Measurements from ENCODE around the gene GON4L.
"Not testable (repeated sequence)": the region's sequence is repeated elsewhere in the genome, so short reads cannot be mapped to it uniquely, and the experiment has no call there.

GON4L gene

DNA sequence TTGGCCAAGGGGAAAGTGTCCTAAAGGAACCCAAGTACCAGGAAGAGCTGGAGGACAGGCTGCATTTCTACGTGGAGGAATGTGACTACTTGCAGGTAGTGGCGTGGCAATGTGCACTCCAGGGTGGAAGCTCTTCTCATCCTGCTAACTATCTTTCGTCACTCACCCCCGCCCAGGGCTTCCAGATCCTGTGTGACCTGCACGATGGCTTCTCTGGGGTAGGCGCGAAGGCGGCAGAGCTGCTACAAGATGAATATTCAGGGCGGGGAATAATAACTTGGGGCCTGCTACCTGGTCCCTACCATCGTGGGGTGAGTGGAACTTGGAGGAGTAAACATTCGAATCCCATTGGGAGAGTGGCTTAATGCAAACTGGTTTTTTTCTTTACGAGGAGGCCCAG, 109.4 kb downstream of the GON4L start:
- not testable (repeated sequence) for DNase-seq (ENCODE audit: low read depth, low spot score)

DNA sequence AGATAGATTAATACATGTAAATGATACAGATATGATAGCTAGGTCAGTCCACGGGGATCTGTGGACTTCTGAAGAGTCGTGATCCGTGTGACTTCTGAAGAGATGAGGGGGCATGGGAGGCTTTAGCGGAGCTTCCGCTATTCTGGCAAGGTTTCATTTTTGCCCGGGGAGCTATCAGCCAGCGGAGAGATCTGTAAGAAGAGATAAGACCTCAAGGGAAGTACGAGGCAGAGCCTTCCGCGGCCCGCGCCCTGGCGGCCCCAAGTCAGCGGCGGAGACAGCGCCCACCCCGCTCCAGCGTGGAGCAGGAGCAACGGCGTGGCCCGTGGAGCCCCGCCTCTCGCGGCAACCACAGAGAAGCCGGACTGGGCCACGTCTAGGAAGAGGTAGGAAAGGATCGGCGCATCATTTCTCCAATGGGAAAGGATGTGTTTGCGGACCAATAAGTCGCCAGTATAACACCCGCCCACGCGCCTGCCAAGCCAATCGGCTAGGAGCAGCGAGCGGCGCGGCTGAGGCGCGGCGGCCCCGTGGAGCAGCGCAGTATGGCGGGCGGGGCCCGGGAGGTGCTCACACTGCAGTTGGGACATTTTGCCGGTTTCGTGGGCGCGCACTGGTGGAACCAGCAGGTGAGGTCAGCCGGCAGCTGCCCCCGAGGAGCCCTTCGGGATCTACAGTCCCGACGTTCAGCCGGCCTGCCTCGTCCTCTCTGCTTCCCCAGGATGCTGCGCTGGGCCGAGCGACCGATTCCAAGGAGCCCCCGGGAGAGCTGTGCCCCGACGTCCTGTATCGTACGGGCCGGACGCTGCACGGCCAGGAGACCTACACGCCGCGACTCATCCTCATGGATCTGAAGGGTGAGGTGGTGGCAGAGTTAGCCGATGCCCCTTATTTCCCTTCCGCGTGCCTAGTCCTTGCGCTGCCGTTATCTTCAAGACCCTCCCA, 111.5 kb downstream of the GON4L start:
- peak; percentile 98 for DNase-seq (ENCODE audit: low read depth, low spot score)

DNA sequence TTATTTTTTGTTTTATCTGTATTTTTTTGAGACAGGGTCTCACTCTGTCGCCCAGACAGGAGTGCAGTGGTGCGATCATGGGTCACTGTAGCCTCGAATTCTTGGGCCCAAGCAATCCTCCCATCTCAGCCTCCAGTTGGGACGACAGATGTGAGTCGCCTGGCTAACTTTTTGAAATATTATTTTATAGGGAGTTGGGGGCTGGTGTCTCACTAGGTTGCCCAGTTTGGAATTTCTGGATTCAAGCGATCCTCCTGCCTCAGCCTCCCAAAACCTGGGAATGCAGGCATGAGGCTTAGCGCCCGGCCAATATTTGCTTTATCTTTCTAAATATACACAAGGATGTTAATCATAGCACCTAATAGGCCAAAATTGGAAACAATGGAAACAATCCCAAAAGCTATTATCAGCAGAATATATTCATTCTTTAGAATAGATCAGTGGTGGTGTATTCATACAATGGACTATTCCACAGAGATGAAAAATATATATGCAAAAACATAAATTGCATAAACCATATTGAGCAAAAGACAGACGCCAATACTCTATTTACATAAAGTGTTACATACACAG, 112.2 kb downstream of the GON4L start:
- no peak for DNase-seq (ENCODE audit: low read depth, low spot score)

DNA sequence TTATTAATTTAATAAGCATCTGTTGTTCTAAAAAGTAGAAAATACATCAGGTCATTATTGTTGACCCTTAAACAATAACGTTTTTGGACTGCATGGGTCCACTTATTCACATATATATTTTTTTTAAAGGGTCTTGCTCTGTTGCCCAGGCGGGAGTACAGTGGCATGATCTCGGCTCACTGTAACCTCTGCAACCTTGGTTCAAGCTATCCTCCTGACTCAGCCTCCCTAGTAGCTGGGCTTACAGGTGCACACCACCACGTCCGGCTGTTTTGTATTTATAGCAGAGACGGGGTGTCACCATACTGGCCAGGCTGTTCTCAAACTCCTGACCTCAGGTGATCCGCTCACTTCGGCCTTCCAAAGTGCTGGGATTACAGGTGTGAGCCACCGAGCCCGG, 115.1 kb downstream of the GON4L start:
- no peak for DNase-seq (ENCODE audit: low read depth, low spot score)

DNA sequence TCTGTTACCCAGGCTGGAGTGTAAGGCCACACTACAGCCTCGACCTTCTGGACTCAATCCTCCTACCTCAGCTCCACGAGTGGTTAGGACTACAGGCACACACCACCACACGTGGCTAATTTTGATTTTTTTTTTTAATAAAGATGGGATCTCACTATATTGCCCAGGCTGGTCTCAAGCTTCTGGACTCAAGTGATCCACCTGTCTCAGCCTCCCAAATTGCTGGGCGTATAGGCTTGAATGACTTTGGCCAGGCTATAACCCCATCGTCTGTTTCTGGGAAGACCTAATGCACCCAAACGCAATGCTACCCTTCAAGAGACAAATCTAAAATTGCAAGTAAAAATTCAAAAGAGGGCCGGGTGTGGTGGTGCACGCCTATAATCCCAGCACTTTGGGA, 116.0 kb downstream of the GON4L start:
- DNase-seq (ENCODE audit: low read depth, low spot score), result no peak

DNA sequence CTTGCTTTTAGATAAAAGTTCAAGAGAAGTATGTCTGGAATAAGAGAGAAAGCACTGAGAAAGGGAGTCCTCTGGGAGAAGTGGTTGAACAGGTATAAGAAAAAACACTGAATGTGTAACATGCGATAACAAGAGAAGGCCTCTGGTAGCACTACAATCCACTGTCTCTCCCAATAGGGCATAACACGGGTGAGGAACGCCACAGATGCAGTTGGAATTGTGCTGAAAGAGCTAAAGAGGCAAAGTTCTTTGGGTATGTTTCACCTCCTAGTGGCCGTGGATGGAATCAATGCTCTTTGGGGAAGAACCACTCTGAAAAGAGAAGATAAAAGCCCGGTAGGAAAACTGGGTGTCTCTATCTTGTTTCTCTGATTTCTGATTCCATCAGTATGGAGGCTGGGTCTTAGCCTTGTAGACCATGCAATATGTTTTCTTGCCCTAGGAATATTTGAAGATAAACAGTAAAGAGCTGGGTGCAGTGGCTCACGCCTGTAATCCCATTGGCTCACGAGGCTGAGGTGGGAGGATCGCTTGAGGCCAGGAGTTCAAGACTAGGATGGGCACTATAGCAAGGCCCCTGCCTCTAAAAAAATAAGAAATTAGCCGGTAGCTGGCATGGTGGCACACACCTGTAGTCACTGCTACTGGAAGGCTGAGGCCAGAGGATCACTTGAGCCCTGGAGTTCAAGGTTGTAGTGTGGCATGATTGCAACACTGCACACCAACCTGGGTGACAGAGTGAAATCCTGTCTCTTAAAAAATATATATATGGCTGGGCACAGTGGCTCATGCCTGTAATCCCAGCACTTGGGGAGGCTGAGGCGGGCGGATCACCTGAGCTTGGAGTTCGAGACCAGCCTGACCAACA, 127.7 kb downstream of the GON4L start:
- peak; percentile 79 for DNase-seq (ENCODE audit: low read depth, low spot score)

DNA sequence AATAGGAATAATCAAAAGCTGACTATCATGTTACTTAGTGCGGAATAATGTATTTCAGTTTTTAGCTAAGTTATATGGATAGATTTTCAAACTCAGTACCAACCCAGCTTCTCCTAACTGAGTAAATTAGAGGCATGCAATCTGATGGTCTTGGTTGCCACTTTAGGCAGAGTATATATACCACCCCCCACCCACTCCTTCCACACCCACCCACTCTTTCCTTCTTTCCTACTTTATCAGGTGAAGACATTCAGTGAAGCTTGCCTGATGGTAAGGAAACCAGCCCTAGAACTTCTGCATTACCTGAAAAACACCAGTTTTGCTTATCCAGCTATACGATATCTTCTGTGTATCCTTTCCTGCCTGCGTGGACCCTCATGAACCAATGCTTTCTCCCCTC, 131.9 kb downstream of the GON4L start:
- no peak for DNase-seq (ENCODE audit: low read depth, low spot score)

DNA sequence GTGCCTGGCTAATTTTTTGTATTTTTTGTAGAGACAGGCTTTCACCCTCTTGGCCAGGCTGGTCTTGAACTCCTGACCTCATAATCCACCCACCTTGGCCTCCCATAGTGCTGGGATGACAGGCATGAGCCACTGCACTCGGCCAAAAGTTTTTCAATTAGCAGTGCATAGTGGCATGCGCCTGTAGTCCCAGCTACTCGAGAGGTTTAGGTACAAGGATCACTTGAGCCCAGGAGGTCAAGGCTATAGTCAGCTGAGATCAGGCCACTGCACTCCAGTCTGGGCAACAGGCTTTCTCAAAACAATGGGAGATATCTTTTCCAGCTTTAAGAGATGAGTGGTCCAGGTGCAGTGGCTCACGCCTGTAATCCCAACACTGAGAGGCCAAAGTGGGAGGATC, 137.3 kb downstream of the GON4L start:
- no peak for DNase-seq (ENCODE audit: low read depth, low spot score)

DNA sequence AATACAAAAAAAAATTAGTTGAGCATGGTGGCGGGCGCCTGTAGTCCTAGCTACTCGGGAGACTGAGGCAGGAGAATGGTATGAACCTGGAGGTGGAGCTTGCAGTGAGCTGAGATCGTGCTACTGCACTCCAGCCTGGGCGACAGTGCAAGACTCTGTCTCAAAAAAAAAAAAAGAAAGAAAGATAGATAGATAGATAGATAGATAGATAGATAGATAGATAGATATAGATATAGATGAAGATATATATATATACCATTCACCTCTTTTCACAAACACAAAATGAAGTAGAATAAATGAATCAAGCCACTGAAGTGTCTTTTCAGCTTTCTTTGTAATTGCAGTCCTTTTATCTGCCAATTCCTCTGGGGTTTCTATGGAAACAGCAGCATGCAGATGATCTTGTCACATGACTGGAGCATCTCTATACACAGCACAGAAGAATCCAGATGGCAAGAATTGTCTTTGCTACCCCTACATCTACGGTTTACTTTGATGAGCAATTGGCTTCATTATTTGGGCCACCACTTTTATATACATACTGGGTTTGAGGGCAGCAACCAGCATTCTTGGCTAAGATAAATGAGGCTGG, 138.4 kb downstream of the GON4L start:
- DNase-seq (ENCODE audit: low read depth, low spot score), result not testable (repeated sequence)

DNA sequence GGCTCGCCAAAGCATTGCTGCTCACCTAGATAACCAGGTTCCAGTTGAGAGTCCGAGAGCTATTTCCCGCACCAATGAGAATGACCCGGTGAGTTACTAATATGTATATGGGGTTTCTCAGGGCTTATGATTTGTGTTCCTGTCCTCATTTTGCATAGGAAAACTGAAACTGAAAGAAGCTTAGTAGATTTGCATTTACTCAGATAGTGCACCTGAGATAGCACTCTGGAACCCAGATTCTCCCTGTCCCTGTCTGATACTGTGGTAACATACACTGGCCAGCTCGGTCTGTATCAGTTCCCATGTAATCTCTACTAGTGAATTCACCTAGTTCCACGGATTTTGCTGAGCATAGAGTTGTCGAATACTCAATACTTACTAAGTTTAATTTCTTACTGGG, 140.0 kb downstream of the GON4L start:
- no peak for DNase-seq (ENCODE audit: low read depth, low spot score)

DNA sequence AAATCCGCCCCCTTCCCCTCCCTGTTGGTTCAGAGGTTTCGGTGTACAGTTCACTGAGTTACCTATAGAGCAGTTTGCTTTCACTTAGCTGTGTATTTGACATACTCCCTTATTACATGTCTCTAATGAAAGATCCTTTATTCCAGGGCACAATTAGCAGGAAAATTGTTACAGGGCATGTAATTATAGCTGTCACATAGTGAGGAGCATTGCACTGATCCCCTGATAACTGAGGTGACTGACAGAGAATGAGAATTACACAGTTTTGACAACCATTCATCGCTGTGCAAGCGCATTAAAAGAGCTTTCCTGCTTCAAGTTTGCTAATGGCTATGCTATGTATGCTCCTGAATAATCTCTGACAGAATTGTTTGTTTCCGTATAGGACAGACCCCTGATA, 141.2 kb downstream of the GON4L start:
- DNase-seq (ENCODE audit: low read depth, low spot score), result no peak

DNA sequence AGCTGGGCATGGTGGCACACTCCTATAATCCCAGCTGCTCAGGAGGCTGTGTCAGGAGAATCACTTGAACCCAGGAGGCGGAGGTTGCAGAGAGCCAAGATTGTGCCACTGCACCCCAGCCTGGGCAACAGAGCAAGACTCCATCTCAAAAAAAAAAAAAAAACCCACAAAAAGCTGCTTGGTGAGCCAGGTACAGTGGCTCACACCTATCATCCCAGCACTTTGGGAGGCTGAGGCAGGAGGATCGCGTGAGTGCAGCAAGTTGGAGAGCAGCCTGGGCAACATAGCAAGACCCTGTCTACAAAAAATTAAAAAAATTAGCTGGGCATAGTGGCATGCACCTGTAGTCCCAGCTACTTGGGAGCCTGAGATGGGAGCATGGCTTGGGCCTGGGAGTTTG, 142.0 kb downstream of the GON4L start:
- not testable (repeated sequence) for DNase-seq (ENCODE audit: low read depth, low spot score)

DNA sequence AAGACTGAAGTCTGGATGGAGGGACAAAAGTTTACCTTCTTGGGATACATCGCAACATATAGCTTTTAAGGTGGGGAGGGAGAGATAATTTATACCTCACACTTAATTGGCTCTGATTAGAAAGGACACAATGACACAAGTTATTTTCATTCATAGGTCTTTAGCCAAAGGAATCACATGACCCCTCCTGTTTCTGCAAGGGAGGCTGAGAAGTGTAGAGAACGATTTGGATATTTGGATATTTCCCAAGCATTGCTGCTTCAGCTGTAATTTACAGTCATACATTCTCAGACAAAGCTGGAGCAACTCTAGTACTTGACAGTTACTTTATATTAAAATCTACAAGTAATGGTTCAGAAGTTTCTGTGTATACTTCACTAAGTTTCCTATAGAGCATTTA, 143.9 kb downstream of the GON4L start:
- DNase-seq (ENCODE audit: low read depth, low spot score), result no peak

DNA sequence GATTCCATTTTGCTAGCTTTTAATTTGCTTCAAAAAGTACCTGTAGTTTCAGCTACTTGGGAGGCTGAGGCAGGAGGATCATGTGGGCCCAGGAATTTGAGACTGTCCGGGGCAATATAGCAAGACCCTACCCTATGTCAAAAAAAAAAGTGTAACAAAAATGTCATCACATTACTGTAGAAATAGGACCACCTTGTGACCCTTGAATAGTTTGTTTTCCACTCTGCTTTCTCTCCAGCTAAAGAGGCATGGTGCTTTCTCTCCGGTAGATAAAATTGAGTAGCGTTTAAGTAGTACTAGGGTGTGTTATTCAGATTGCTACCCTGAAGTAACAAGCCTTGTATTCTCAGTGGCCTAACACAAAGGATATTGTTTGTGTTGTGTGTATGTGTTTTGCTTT, 144.4 kb downstream of the GON4L start:
- not testable (repeated sequence) for DNase-seq (ENCODE audit: low read depth, low spot score)

DNA sequence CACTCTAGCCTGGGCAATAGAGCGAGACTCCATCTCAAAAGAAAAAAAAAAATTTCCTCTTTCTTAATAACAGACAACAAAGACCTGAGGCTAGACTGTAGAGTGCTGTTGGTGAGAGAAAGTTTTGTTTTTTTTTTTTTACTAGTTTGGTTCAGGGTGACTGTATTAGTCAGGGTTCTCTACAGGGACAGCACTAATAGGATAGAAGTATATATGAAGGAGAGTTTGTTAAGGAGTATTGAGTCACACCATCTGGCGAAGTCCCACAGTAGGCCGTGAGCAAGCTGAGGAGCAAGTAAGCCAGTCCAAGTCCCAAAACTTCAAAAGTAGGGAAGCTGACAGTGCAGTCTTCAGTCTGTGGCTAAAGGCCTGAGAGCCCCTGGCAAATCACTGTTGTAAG, 145.6 kb downstream of the GON4L start:
- DNase-seq (ENCODE audit: low read depth, low spot score), result not testable (repeated sequence)

DNA sequence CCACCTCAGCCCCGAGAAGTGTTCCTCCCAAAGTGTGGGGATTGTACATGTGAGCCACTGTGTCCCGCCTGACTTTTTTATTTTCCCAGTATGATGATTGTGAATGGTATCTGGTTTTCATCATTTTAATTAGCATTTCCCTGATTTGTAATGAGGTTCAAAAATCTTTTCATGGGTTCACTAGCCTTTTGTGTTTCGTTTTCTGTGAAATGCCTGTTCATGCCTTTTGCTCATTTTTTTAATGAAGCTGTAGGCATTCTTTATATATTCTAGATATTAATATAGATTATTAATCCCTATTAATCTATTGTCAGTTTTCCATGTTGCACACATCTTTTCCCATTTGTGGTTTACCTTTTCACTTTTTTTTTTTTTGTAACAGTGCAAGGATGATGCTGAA, 147.6 kb downstream of the GON4L start:
- no peak for DNase-seq (ENCODE audit: low read depth, low spot score)

DNA sequence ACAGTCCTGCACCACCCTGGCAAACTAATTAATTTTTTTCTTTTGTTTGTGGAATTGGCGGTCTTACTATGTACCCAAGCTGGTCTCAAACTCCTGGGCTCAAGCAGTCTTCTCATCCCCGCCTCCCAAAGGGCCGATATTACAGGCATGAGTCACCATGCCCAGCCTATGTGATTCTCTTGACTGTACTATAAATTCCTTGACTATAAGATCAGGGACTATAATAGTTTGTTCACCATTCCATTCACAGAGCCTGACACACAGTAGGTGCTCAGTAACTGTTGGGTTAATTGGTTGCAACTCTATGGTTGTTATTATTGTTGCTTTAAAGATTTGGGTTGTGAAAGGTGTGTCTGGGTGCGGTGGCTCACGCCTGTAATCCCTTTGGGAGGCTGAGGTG, 150.9 kb downstream of the GON4L start:
- DNase-seq (ENCODE audit: low read depth, low spot score), result peak; percentile 49

DNA sequence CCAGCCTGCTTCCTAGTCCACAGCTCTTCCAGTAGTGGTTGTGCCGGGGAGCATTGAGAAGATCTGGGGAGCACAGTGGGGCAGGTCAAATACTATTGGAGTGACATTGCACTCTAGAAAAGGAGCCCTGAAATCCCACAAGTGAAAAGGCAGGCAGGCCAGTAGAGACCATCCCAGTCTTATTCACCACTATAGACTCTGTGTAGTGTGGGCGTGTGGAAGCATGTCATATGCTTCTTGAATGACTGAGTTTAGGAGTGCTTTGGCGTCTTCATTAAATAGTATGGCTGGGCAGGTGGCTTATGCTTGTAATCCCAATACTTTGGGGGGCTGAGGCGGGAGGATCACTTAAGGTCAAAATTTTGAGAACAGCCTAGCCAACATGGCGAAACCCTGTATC, 152.6 kb downstream of the GON4L start:
- DNase-seq (ENCODE audit: low read depth, low spot score), result not testable (repeated sequence)

DNA sequence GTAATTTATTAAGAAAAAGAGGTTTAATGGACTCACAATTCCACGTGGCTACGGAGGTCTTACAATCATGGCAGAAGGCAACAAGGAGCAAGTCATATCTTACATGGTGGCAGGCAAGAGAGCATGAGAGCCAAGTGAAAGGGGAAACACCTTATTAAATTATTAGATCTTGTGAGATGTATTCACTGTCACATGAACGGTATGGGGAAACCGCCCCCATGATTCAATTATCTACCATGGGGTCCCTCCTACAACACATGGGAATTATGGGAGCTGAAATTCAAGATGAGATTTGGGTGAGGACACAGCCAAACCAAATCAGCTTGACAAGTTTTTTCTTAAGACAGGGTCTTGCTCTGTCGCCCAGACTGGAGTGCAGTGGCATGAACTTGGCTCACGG, 153.8 kb downstream of the GON4L start:
- no peak for DNase-seq (ENCODE audit: low read depth, low spot score)

DNA sequence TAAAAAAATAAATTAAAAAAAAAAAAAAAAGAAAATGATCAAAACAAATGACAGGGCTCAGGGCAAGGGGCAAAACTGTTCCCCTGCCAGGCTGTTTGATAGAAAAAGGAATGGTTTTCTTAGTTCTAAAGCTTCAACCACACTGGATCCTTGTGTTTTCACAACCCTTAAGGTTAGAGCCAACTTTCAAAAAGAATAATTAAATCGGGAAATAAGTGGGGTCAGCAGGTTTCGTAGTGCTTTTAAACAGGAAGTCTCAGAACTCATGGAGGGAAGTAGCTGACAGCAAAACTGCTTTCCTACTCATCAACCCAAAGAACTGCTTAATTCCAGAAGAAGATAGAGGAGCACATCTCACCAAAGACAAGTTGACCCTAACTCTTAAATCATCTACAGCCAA, 155.3 kb downstream of the GON4L start:
- not testable (repeated sequence) for DNase-seq (ENCODE audit: low read depth, low spot score)
